Activated CD8-positive, alpha-beta memory T cell treated with anti-CD3 and anti-CD28 coated beads, Interleukin-2, amount 10 ng/mL, durations not matched to agents 7 days and 5 days (primary cell): Measurements from ENCODE around the gene CALR3. TPM values are rescaled to one million over a fixed set of nuclear protein-coding genes. Genes with fewer than 3 reads are reported as not detected.
A peak's percentile ranks its signal among the peaks of the same experiment; 100 is the strongest.
"Not testable (repeated sequence)": the region's sequence is repeated elsewhere in the genome, so short reads cannot be mapped to it uniquely, and the experiment has no call there.

ENCODE experiments used
- ATAC-seq: fragments of 150-1000 bp; cut with Tn5 transposase; one replicate; pipeline ENCODE4 v1.10.0; 2021; ENCODE audit warnings: moderate library complexity
- CTCF ChIA-PET: fragments of 350-600 bp; sonication (Branson Sonifier 250); formaldehyde crosslinking; loops from one replicate; lab custom pipeline; 2021; ENCODE audit warnings: antibody characterized with exemption; lab: Charles Lee
- DNase-seq: peaks from one replicate; pipeline ENCODE4 v3.0.0-alpha.2; 2020
- H3K27ac Mint-ChIP-seq: one replicate; pipeline ENCODE4 v1.8.0; 2021; ENCODE audit warnings: mild to moderate bottlenecking, mixed read lengths
- H3K27me3 Mint-ChIP-seq: one replicate; pipeline ENCODE4 v1.8.0; 2021; ENCODE audit warnings: mixed read lengths
- H3K36me3 Mint-ChIP-seq: one replicate; pipeline ENCODE4 v1.8.0; 2021; ENCODE audit warnings: mild to moderate bottlenecking, mixed read lengths
- H3K4me1 Mint-ChIP-seq: one replicate; pipeline ENCODE4 v1.8.0; 2021; ENCODE audit warnings: mixed read lengths
- H3K4me3 Mint-ChIP-seq: one replicate; pipeline ENCODE4 v1.8.0; 2021; ENCODE audit warnings: mild to moderate bottlenecking, moderate library complexity, mixed read lengths
- H3K9me3 Mint-ChIP-seq: one replicate; pipeline ENCODE4 v1.8.0; 2022; ENCODE audit warnings: low read depth, mixed read lengths
- total RNA-seq, 2 experiments: library from RNA; stranded (reverse); gene quantifications; one replicate each; pipeline ENCODE4 v1.2.3, GENCODE V29; 2021

Gene CALR3
- total RNA-seq, 2 experiments from 2014 or later, result not detected

DNA sequence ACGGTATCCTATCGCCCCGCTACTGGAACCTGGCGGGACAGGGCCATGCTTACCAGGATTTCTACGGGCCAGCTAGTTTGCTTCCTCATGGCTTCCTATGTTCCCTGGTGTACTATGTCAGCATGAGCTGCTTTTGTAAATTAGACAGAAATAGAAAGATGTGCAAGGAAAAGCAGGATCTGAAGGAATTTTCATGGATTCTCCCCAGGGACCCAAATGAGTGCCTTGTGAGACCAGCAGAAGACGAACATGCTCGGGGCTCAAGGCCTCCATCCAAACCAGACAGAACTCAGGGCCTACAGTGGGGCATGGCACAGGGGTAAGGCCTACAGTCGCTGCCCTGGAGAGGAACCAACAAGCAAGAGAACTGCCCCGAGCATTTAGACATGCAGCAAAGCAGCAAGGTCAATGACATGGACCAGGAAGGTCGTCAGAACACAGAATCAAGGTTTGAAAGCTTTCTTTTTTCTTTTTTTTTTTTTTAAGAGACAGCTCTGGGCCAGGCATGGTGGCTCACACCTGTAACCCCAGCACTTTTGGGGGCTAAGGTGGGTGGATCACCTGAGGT is 41.5 kb downstream of the CALR3 start:
- peaks cover 4% of the 10 kb centered on the region for H3K9me3 Mint-ChIP-seq
- peaks cover 12% of the 10 kb centered on the region for H3K36me3 Mint-ChIP-seq
- DNase-seq, result no peak
- CTCF ChIA-PET, result interaction anchor here (0.9 to 1.9 kb wide), 4 partner anchors 9 to 68 kb away, joined by 3 to 5 read pairs (median 4); no protein-coding TSS in a partner anchor
- no peaks in the 10 kb centered on the region for H3K27me3 Mint-ChIP-seq
- no peak overlapping the region for H3K4me3 Mint-ChIP-seq
- peaks cover 31% of the 10 kb centered on the region for H3K4me1 Mint-ChIP-seq
- no peak overlapping the region for H3K27ac Mint-ChIP-seq
- no peak for ATAC-seq

- peaks cover 4% of the 10 kb centered on the region for H3K9me3 Mint-ChIP-seq
- no peaks in the 10 kb centered on the region for H3K27me3 Mint-ChIP-seq
- H3K36me3 Mint-ChIP-seq, result peaks cover 16% of the 10 kb centered on the region
- CTCF ChIA-PET, result interaction anchor here (0.6 to 0.7 kb wide), 2 partner anchors 24 to 404 kb away, joined by 3 to 4 read pairs; no protein-coding TSS in a partner anchor
- H3K4me1 Mint-ChIP-seq, result peaks cover 37% of the 10 kb centered on the region
- no peak for DNase-seq
- no peak overlapping the region for H3K4me3 Mint-ChIP-seq
- no peak overlapping the region for H3K27ac Mint-ChIP-seq
- no peak for ATAC-seq
Observed at GRCh38 chr19:16452325-16452724, 43.6 kb downstream of the CALR3 start.

DNA sequence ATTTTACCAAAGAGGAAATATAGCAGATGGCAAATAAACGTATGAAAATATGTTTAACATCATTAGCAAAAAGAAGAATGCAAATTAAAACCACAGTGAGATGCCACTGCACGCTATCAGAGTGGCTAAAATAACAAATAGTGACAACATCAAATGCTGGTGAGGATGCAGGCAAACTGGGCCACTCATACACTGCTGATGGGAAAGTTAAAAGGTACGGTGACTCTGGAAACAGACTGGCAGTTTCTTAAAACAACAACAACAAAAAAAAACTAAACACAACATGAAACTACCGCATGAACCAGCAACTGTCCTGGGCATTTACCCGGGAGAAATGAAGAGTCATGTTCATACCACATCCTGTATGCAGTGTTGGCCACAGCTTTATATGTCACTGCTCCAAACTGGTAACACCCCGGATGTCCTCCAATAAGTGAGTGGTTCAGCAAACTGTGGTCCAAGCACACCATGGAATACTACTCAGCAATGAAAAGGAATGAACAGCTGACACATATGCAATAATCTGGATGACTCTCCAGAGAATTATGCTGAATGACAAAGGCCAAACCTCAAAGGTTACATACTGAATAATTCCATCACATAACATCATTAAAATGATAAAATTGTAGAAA is 46.5 kb downstream of the CALR3 start:
- peak overlapping the region; percentile 51 for H3K4me3 Mint-ChIP-seq
- peaks cover 56% of the 10 kb centered on the region for H3K4me1 Mint-ChIP-seq
- CTCF ChIA-PET, result interaction anchor here (0.6 to 1.0 kb wide), 3 partner anchors 8 to 78 kb away, joined by 3 to 4 read pairs (median 3); no protein-coding TSS in a partner anchor
- DNase-seq, result peak; percentile 86
- H3K27ac Mint-ChIP-seq, result peak overlapping the region; percentile 84
- peaks cover 4% of the 10 kb centered on the region for H3K9me3 Mint-ChIP-seq
- H3K27me3 Mint-ChIP-seq, result no peaks in the 10 kb centered on the region
- peak; percentile 87 for ATAC-seq
- peaks cover 15% of the 10 kb centered on the region for H3K36me3 Mint-ChIP-seq

GRCh38 chr19:16448872-16449271 is 47.1 kb downstream of the CALR3 start:
- CTCF ChIA-PET, result interaction anchor here (0.6 kb wide), 2 partner anchors 11 to 77 kb away, joined by 3 to 4 read pairs; no protein-coding TSS in a partner anchor
- Mint-ChIP-seq H3K36me3 (peaks cover 14% of the 10 kb centered on the region), H3K27ac (peak overlapping the region; percentile 84), H3K4me3 (peak overlapping the region; percentile 51), H3K4me1 (peaks cover 61% of the 10 kb centered on the region)
- not testable (repeated sequence) for H3K27me3 Mint-ChIP-seq, ATAC-seq, H3K9me3 Mint-ChIP-seq, DNase-seq

GRCh38 chr19:16446724-16447368 is 49.1 kb downstream of the CALR3 start:
- peak; percentile 72 for ATAC-seq
- Mint-ChIP-seq H3K9me3 (peaks cover 4% of the 10 kb centered on the region), H3K4me1 (peaks cover 62% of the 10 kb centered on the region), H3K27me3 (no peaks in the 10 kb centered on the region), H3K27ac (peak overlapping the region; percentile 87), H3K4me3 (no peak overlapping the region), H3K36me3 (peaks cover 15% of the 10 kb centered on the region)
- CTCF ChIA-PET, result interaction anchor here (0.8 kb wide), 1 partner anchor 8 kb away, joined by 3 read pairs; no protein-coding TSS in a partner anchor
- peak; percentile 84 for DNase-seq

- peaks cover 14% of the 10 kb centered on the region for H3K36me3 Mint-ChIP-seq
- H3K9me3 Mint-ChIP-seq, result peaks cover 4% of the 10 kb centered on the region
- H3K27ac Mint-ChIP-seq, result peak overlapping the region; percentile 26
- DNase-seq, result no peak
- H3K4me3 Mint-ChIP-seq, result no peak overlapping the region
- no peaks in the 10 kb centered on the region for H3K27me3 Mint-ChIP-seq
- CTCF ChIA-PET, result no interaction called here
- no peak for ATAC-seq
- peaks cover 61% of the 10 kb centered on the region for H3K4me1 Mint-ChIP-seq
Observed at GRCh38 chr19:16446108-16446723, 49.8 kb downstream of the CALR3 start.

GRCh38 chr19:16445238-16446107 is 50.5 kb downstream of the CALR3 start:
- CTCF ChIA-PET, result no interaction called here
- Mint-ChIP-seq H3K4me3 (no peak overlapping the region), H3K27me3 (no peaks in the 10 kb centered on the region)

GRCh38 chr19:16444269-16444600 is 51.7 kb downstream of the CALR3 start:
- Mint-ChIP-seq H3K27ac (no peak overlapping the region), H3K36me3 (peaks cover 6% of the 10 kb centered on the region), H3K27me3 (no peaks in the 10 kb centered on the region), H3K4me1 (peaks cover 47% of the 10 kb centered on the region), H3K9me3 (no peaks in the 10 kb centered on the region), H3K4me3 (no peak overlapping the region)
- CTCF ChIA-PET, result no interaction called here
- no peak for ATAC-seq
- no peak for DNase-seq

More at GRCh38 chr19:16445238-16446107, 50.5 kb downstream of the CALR3 start:
- Mint-ChIP-seq H3K4me1 (peaks cover 57% of the 10 kb centered on the region), H3K27ac (peak overlapping the region; percentile 53), H3K9me3 (peaks cover 4% of the 10 kb centered on the region), H3K36me3 (peaks cover 11% of the 10 kb centered on the region)
- DNase-seq, result no peak
- no peak for ATAC-seq

DNA sequence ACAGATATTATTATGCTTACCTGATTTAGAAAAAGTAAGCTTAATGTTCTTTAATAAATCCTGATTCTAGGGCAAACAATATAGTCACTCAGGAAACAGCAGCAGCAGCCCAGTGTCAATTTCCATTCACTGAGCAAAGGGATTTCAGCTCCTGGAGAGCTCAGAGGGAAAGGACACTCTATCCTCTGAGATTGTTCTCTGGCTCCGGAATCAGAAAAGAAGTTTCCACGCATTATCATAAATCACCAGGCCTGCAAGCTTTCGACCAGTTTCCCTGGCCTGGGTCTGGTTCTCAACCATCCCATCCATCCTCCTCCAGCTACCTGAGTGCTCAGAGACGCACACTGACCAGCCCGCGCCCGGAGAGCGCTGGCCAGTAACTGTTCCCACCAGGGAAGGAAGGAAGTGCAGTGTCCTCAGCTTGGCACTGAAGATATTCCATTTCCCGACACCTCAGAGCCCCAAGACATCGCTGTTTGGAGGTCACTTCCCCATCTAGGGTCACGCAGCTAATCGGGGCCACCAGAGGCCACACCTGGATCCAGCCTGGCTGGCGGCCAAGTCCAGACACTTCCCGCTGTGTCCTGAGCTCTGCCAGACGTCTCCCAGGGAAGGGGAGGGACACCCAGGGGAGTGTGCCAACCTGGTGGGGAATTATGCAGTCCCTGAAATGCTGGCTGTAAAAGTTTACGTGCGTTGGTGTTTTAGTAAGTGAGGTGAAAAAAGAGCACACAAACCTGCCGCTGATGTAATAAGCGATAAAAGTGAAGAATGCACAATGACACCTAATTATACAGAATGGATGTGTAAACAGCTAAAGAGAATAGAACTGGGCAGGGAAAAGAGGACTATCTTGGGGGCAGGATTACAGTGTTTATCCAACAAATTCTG is 53.3 kb downstream of the CALR3 start:
- no peak for DNase-seq
- CTCF ChIA-PET, result interaction anchor here (0.7 to 1.6 kb wide), 6 partner anchors 11 to 100 kb away, joined by 3 to 4 read pairs (median 4); no protein-coding TSS in a partner anchor
- Mint-ChIP-seq H3K36me3 (peaks cover 5% of the 10 kb centered on the region), H3K27me3 (no peaks in the 10 kb centered on the region), H3K4me1 (peaks cover 40% of the 10 kb centered on the region), H3K4me3 (no peak overlapping the region), H3K9me3 (no peaks in the 10 kb centered on the region), H3K27ac (no peak overlapping the region)
- ATAC-seq, result no peak

- no peak for ATAC-seq
- H3K27ac Mint-ChIP-seq, result no peak overlapping the region
Observed at GRCh38 chr19:16441661-16442162, 54.3 kb downstream of the CALR3 start.

GRCh38 chr19:16436780-16437332 is 59.1 kb downstream of the CALR3 start:
- H3K27ac Mint-ChIP-seq, result no peak overlapping the region
- peaks cover 16% of the 10 kb centered on the region for H3K36me3 Mint-ChIP-seq
- H3K4me3 Mint-ChIP-seq, result no peak overlapping the region
- no peaks in the 10 kb centered on the region for H3K27me3 Mint-ChIP-seq
- peaks cover 22% of the 10 kb centered on the region for H3K4me1 Mint-ChIP-seq
- no peaks in the 10 kb centered on the region for H3K9me3 Mint-ChIP-seq
- ATAC-seq (no peak), DNase-seq (no peak)
- CTCF ChIA-PET, result no interaction called here

More at GRCh38 chr19:16441661-16442162, 54.3 kb downstream of the CALR3 start:
- Mint-ChIP-seq H3K4me1 (peaks cover 37% of the 10 kb centered on the region), H3K4me3 (no peak overlapping the region), H3K27me3 (no peaks in the 10 kb centered on the region), H3K36me3 (peaks cover 13% of the 10 kb centered on the region), H3K9me3 (no peaks in the 10 kb centered on the region)
- DNase-seq, result peak; percentile 47
- CTCF ChIA-PET, result interaction anchor here (0.7 to 1.4 kb wide), 8 partner anchors 8 to 614 kb away, joined by 3 to 5 read pairs (median 3); partner anchors contain the start of gene EPS15L1
